SK-N-MC (cell line): Measurements from ENCODE around the gene MSS51.

Source experiments
- DNase-seq: peaks from one replicate; pipeline ENCODE4 v3.0.0-alpha.2; 2011; ENCODE audit warnings: low read depth, low spot score
- H3K27ac ChIP-seq: fragments of 200-600 bp; sonication (generic); 2 replicates; pipeline ENCODE4 v1.5.1; 2016; ENCODE audit warnings: mixed run types
- H3K36me3 ChIP-seq: fragments of 200-600 bp; sonication (generic); 2 replicates; pipeline ENCODE4 v1.6.1; 2017; ENCODE audit warnings: antibody characterized with exemption, low read length, mixed read lengths; ENCODE audit not compliant: insufficient read depth
- H3K4me3 ChIP-seq: fragments of 200-600 bp; sonication (generic); 2 replicates; pipeline ENCODE4 v1.5.1; 2016
- H3K9ac ChIP-seq: fragments of 200-600 bp; sonication (generic); 2 replicates; pipeline ENCODE4 v1.8.0; 2017; ENCODE audit warnings: mixed run types, mixed read lengths; ENCODE audit not compliant: insufficient read length
- H3K9me3 ChIP-seq: fragments of 200-600 bp; sonication (generic); 2 replicates; pipeline ENCODE4 v1.6.1; 2017; ENCODE audit warnings: low read depth, mild to moderate bottlenecking, antibody characterized with exemption, low read length, moderate library complexity, mixed read lengths
- EZH2 ChIP-seq: fragments of 200-600 bp; sonication (generic); IDR thresholded peaks from one replicate; pipeline ENCODE4 v1.6.1; 2017; ENCODE audit warnings: antibody characterized with exemption
- FOXP2 ChIP-seq: optimal IDR thresholded peaks from 2 replicates; pipeline ENCODE3; 2011; ENCODE audit warnings: mild to moderate bottlenecking, moderate library complexity; ENCODE audit not compliant: insufficient read depth; ENCODE audit errors: extremely low read length, control extremely low read depth
- POLR2AphosphoS5 ChIP-seq: IDR thresholded peaks from 2 replicates; pipeline ENCODE4 v1.6.1; 2012; ENCODE audit warnings: mild to moderate bottlenecking, low read depth, low read length, borderline replicate concordance

MSS51 gene

GRCh38 chr10:73459683-73460314 is 26.4 kb upstream of the MSS51 start:
- Histone ChIP-seq H3K9ac (no peak overlapping the region), H3K4me3 (no peak overlapping the region), H3K27ac (no peak overlapping the region), H3K9me3 (no peaks in the 10 kb centered on the region), H3K36me3 (no peaks in the 10 kb centered on the region; the same call in 1 of the 2 replicates)
- DNase-seq: no peak
- TF ChIP-seq FOXP2: no peak
- no peak for TF ChIP-seq EZH2
- TF ChIP-seq POLR2AphosphoS5: no peak

GRCh38 chr10:73456187-73456890 is 23.0 kb upstream of the MSS51 start:
- DNase-seq: no peak
- Histone ChIP-seq H3K4me3 (no peak overlapping the region), H3K9me3 (no peaks in the 10 kb centered on the region), H3K36me3 (no peaks in the 10 kb centered on the region; the same call in 1 of the 2 replicates), H3K27ac (no peak overlapping the region), H3K9ac (no peak overlapping the region)
- TF ChIP-seq EZH2 (no peak), FOXP2 (no peak), POLR2AphosphoS5 (no peak)

GRCh38 chr10:73449113-73449512 is 15.8 kb upstream of the MSS51 start:
- TF ChIP-seq EZH2: no peak
- TF ChIP-seq FOXP2: no peak
- no peak for TF ChIP-seq POLR2AphosphoS5
- no peak overlapping the region for H3K4me3 ChIP-seq
- H3K9ac ChIP-seq: no peak overlapping the region
- no peaks in the 10 kb centered on the region for H3K36me3 ChIP-seq
- no peak overlapping the region for H3K27ac ChIP-seq
- DNase-seq: no peak
- no peaks in the 10 kb centered on the region for H3K9me3 ChIP-seq

GRCh38 chr10:73448384-73448783 is 15.0 kb upstream of the MSS51 start:
- DNase-seq: no peak
- no peaks in the 10 kb centered on the region for H3K9me3 ChIP-seq
- H3K36me3 ChIP-seq: no peaks in the 10 kb centered on the region
- no peak overlapping the region for H3K4me3 ChIP-seq
- no peak overlapping the region for H3K27ac ChIP-seq
- TF ChIP-seq FOXP2 (no peak), EZH2 (no peak), POLR2AphosphoS5 (no peak)
- H3K9ac ChIP-seq: no peak overlapping the region

- Histone ChIP-seq H3K9ac (no peak overlapping the region), H3K4me3 (no peak overlapping the region), H3K36me3 (no peaks in the 10 kb centered on the region), H3K27ac (no peak overlapping the region), H3K9me3 (no peaks in the 10 kb centered on the region)
- DNase-seq: no peak
- TF ChIP-seq FOXP2 (no peak), EZH2 (no peak), POLR2AphosphoS5 (no peak)
Measured at GRCh38 chr10:73446926-73447325, 13.6 kb upstream of the MSS51 start.

GRCh38 chr10:73444457-73444856 is 11.1 kb upstream of the MSS51 start:
- no peaks in the 10 kb centered on the region for H3K9me3 ChIP-seq
- H3K4me3 ChIP-seq: no peak overlapping the region
- no peak for DNase-seq
- no peak overlapping the region for H3K9ac ChIP-seq
- H3K36me3 ChIP-seq: no peaks in the 10 kb centered on the region
- no peak for TF ChIP-seq FOXP2
- no peak for TF ChIP-seq EZH2
- TF ChIP-seq POLR2AphosphoS5: no peak
- H3K27ac ChIP-seq: no peak overlapping the region

- Histone ChIP-seq H3K4me3 (no peak overlapping the region), H3K9me3 (no peaks in the 10 kb centered on the region), H3K27ac (no peak overlapping the region), H3K9ac (no peak overlapping the region), H3K36me3 (peaks cover 6% of the 10 kb centered on the region; the same call in 1 of the 2 replicates)
- TF ChIP-seq FOXP2: no peak
- TF ChIP-seq EZH2: no peak
- no peak for TF ChIP-seq POLR2AphosphoS5
- DNase-seq: no peak
Measured at GRCh38 chr10:73439605-73440312, 6.4 kb upstream of the MSS51 start.

- Histone ChIP-seq H3K9ac (no peak overlapping the region), H3K36me3 (peaks cover 6% of the 10 kb centered on the region; the same call in 1 of the 2 replicates), H3K27ac (no peak overlapping the region), H3K4me3 (no peak overlapping the region), H3K9me3 (no peaks in the 10 kb centered on the region)
- no peak for DNase-seq
- no peak for TF ChIP-seq EZH2
Measured at GRCh38 chr10:73439055-73439454, 5.7 kb upstream of the MSS51 start.
